Occipital lobe (tissue), 2 donors: Measurements from ENCODE around the gene ACSL1. TPM values are rescaled to one million over a fixed set of nuclear protein-coding genes. Genes with fewer than 3 reads are reported as not detected.

Experiments
- DNase-seq: peaks from one replicate; lab custom pipeline; 2025; lab: John Stamatoyannopoulos, UW
- total RNA-seq: library from RNA; depleted of rRNA; stranded (reverse); fragments of >200 nt; gene quantifications from one replicate; pipeline ENCODE4 v1.2.3, GENCODE V29; 2014

The ACSL1 gene
- total RNA-seq, 1 donor from 2014 or later, result 31.4 TPM

DNA sequence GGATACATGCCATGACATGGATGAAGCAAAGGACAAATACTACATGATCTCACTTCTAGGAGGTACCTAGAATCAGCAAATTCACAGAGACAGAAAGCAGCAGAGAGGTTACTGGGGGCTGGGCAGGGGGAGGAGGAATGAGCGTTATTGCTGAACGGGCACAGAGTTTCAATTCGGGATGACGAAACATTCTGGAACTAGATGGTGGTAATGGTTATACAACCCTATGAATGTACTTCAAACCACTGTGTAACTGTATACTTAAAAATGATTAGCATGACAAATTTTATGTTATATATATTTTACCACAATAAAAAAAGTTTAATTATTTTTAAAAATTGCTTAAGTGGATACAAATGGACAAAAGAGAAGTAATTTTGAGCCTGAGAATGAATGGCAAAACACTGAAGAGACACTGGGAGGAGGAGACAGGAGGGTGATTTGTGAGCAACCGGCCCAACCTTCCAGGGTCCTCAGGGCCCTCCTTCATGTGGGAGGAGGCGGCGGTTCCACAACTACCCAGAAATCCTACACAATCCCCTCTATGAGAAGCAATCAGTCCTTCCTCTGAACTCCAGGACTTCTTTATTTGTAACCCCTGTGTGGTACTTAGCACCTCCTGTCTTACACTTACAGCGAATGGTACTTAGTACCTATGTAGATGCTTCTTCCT, 14.1 kb downstream of the ACSL1 start:
- DNase-seq, result no peak

DNA sequence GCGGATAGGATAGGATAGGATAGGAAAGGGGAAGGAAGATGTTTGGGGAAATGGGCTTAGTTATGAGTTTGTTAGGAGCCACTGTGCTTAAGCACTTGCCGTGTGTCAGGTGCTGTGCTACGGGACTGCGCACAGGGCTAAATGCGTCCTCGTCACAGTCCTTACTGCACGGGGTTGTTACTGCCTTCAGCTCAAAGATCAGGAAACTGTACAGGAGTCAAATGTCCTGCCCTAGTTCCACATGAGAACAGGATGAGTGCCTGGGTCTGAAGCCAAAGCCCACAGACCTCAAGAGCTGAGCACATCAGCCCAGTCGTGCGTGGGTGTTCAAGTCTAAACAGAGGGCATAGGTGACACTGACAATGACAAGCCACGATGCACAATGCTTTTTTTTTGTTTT, 15.0 kb downstream of the ACSL1 start:
- DNase-seq, result no peak

DNA sequence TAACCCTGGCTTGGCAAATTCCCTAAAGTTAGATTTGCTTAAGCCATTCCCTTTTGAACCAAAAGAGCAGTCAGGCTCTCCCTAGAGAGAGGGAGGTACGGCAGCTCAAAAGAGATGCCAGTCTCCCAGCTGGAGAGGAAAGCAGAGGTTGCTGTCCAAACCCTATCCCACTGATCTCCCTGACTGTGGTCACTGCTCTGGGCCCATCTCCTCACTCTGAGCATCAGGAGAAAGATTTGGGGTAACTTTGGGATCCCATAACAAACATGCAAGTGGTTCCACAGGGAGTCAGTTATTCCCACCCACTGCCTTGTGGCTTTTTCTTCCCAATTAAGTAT, 17.1 kb downstream of the ACSL1 start:
- no peak for DNase-seq

DNA sequence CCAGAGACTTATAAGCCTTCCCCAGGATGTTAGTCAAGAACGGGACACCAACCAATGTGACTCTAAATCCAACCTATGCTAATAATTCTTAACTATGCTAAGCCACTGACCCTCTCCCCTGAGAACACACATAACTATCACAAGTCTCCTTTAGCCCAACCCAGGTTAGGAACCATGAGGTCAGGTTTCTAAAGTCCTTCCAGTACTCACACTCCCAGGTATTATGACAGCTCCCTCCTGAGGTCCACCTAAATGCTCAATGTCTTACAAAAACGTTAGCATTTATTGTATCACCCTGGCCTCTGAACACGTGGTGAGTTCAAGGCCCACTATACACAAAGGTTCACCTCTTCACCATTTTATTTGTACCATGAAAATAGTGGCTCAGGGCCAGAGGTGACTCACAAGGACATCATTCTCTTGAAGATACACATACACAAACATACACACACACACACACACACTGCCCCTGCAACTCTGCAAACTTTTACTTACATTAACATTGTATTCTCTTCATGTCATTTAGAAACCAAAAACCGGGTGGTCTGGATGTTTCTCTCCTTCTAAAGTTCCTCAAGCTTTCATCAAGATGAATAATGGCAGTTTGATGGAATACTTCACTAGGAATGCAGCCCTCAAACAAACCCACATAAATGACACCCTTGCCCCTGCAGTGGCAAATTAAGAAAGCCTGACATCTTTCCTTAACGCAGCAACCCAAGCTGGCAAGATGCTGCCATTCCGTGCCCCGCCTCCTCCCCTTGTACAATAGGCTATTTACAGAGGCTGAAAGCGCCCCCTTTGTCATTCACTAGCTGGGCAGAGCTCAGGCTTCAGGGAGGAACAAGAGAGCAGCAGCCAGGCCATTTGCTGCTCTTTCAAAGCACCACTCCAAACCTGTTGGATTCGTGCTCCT, 17.7 kb downstream of the ACSL1 start:
- DNase-seq, result peak; percentile 63

DNA sequence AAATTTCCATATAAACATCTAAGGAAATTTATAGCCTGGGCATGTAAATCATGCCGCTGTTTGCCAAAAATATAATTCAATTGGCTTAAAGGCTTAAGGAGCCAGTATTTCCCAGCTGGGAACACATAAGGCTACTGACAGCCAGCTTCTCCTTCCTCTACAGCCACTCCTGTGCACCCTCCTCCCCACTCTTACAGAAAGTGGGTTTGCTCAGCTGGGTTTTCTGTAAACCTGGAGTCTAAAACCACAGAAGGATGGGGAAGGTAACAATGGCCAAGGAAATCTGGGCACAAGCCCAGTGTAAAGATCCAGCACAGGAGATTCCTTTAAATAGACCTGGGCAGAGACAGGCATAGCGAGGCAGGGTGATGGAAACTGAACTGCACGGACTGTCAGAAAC, 18.5 kb downstream of the ACSL1 start:
- no peak for DNase-seq

DNA sequence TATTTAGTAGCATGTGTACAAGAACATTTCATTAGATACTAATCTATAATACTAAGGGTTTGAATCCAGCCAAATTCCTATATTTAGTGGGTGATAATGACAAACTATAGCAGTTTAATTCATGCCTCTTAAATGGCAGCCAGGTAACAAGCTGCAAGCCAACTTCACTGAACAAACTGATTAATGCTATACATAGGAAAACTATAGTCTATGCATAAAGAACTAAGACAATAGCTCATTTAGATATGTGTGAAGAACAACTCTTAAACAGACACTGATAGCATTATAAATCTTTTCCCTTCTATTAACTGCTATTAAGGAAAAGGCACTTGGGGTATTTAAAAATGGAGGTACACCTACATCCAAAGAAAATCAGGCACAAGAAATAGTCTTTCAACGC, 19.1 kb downstream of the ACSL1 start:
- no peak for DNase-seq

DNA sequence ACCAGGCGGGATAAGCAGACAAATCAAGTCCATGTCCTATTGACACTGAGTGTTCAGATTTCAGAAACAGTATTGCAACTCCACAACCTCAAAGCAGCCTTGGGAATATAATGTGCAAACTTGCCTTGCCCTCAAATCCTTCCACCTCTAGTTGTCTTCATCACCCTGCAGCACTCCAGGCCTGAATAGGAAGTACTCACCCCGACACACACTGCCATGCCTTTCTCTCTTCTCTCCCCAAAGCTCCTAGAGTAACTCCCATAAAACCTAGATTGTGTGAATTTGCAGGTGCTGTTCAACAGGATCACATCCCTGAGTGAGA, 19.6 kb downstream of the ACSL1 start:
- DNase-seq, result no peak

DNA sequence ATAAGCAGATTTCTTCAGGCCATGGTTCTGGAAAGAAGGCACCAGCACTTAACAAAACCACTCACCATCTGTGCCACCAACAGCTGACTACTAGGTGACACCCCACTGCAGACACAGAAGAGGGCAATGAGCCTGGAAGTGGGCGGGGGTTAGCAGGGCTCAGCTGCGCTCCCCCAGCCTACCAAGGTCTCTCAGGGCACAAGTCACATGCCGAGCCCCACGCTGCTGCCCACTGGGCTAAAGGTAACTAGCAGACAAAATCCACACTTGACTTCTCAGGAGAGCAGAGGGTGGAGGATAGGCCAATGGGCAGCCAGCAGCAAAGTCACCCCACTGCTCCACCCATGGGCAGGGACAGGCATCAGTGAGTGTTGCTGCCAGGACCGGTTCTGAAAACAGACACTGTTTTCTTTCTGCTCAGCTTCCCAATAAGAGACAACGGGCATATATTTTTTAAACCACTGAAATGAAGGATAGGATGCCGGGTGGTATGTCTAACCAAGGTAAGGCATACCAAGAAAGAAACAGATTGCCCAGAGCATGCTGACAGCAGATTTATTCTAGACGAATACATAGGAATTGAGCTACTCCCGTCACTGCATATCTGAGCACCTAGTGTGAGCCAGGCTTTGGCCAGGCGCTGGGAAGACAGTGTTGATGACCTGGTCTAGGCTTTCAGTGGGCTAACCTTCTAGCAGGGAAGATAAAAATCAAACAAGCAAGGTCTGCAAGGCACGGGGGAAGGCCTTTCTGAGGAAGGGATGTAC, 20.1 kb downstream of the ACSL1 start:
- DNase-seq, result peak; percentile 45

DNA sequence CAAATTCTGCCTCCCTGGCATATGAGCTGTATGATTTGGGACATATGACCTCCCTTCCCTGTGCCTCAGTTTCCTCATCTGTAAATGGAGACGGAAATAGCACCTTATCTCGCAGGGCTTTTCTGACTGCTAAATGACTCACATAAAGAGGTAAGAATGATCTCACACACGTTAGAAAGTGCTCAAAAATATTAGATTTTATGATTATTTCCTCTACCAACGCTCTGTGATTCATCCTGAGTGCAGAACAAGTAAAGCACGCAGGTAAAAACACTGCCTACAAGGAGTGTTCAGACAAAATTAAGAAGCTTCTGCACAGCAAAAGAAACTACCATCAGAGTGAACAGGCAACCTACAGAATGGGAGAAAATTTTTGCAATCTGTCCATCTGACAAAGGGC, 21.1 kb downstream of the ACSL1 start:
- no peak for DNase-seq

DNA sequence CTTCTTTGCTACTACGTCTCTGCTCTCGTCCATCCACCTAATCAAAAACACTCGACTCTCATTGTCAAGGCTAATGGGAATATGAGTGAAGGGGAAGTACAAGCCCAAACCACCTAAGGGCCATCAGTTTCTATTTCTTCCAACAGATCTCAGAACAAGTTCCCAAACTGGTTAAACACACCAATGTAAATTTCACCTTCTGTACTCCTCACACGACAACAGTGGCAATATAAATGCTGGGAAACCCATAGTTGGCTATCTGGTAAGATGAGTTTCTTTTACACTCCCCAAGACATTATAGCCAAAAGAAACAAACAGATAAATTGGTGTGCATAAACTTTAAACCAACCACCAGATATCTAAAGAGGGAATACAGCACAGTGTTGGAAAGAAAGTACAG, 21.9 kb downstream of the ACSL1 start:
- no peak for DNase-seq

DNA sequence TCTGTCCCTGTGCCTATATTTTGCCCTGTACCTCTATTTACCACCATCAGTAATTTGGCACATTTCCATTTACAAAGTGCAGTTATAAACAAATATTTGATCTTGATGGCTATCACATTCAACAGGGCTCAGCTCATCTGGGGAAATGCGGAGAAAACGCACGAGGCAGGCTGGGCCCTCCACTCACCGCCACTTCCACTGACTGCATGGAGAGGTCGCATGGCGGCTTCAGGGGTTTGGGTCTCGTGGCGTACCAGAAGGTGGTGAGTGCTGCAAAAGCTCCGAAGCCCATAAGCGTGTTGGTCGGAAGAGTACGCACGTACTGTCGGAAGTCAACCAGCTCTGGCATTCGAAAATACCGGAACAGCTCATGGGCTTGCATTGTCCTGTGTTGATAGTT, 22.6 kb downstream of the ACSL1 start:
- DNase-seq, result no peak

DNA sequence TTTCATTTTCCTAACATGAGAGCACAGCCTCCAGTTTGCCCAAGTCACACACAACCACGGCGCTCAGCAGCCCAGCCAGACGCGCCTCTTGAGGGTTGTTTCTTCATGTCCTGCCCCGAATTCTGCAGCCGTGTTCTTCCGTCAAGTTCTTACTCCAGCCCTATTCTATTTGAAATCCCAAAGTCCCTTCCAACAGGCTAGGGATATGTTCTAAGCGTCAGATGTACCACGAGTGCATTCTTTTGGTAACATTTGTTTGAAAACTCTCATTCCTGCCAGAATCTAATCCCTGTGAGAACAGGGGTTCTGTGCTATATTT, 23.1 kb downstream of the ACSL1 start:
- no peak for DNase-seq

DNA sequence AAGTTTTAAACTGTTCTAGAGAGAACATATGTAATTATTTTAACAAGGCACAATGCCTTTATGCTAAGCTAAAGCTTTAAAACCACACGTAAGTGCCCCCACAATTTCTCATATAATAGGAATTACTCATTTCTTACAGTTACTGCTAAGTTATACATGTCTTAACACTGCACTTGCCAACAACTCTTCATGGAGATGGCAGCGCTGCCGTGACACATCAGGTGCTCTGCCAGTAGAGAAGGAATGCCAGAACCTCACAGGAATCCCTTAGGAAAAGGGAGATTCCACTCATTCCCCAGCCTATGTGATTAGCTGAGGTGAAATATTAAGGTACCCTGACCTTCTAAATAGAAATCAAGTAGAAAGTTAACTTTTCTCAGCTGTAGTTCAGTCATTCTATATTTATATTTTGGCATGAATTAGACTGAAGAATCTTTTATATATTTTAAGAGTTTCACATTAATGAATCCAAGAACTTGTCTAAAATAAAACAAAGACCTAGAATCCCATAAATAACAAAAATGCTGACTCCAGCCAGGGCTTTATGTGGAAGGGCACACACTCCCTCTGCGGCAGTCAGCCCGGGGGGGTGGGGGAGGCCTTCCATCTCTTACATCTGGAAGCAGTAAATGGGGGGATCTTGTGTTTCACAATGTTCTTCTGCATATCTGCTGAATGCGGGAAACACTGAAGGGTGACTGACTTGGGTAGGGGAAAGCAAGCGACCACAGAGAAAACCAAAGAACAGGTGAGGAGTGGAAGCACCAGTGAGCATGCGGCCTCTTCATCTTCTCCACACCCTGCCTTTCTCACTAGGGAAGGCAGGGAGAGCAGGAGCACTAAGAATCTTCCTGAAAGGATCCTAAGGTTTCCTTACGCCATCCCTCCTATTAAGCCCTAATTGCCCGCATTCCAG, 23.7 kb downstream of the ACSL1 start:
- no peak for DNase-seq

DNA sequence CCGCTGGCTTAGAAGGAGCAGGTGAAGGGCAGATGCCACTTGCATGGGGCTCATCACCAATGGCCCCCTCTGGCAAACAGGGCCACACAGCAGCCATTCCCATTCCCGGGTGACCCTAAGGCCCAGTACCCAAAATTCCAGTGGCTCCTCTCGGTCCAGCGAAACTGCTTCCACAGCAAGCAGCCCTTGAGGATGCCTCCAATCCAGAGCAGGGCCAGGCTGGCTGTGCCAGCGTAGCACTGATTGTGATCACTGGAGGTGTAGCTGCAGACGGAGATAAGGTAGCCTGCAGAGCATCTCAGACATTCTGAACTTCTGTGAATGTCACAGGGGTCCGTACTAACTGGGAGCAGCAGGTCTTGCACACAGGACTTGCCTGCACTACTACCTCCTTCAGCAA, 27.3 kb downstream of the ACSL1 start:
- DNase-seq, result no peak

DNA sequence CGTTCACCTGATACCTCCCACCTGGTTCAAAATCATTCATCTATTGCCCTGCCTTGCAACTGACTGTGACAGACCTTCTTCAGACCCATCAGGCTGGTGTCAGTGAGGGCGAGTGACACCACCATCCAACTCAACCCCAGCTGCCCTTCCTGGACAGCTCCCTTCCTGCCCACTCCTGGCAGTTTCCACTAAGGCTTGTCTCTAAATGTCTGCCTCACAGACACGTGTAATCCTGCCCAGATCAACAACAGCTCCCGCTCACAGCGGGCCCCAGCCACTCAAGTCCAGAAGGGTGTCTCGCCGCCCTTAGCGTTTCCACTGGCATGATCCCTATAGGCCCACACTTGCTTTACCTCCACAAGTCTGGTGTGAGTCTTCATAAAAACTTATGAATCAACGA, 28.9 kb downstream of the ACSL1 start:
- DNase-seq, result no peak

DNA sequence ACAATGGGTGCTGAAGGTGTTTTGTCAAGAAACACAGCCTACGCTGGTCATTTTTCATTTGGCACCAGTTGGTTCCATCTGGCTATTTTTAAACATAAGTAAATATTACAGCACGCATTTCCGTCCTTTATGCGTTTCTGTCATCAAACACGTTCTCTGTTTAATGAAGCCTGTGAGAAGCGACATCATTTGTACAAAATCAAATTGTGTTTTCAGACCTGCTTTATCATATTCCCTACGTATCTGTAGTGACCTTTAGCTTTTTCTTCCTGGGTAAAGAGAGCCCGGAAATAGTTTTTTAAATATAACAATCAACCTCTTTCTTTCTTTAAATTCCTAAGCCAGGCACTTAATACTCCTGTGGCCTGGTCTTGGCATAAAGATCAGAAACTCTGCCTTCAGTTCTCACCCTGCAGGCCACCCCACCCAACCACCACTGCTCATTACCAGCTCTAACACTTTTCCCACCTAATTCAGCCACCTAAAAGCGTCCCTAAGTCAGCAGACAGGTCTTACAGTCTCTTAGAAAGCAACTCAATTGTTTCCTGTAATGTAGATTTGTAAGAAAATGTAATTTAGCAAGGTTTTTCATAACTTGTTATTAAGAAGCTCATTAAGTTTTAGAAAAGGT, 30.4 kb downstream of the ACSL1 start:
- no peak for DNase-seq

DNA sequence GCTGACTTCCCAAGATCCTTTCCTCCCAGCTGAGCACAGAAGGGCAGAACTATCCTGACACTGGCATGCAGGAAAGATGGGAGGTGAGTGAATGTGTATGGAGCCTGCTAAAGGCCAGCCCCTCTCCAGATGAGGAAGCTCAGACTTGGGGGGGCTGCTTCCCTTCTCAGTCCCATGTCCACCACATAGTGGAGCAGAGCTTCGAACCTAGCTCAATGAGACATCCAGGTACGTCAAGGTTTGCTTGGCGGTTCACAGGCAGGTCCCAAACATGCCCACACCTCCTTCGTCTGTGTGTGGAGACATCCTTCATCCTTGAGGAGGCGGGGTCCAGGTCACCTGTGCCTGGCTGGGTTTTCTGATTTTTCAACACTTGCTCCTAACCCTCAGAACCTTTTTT, 31.3 kb downstream of the ACSL1 start:
- DNase-seq, result no peak

DNA sequence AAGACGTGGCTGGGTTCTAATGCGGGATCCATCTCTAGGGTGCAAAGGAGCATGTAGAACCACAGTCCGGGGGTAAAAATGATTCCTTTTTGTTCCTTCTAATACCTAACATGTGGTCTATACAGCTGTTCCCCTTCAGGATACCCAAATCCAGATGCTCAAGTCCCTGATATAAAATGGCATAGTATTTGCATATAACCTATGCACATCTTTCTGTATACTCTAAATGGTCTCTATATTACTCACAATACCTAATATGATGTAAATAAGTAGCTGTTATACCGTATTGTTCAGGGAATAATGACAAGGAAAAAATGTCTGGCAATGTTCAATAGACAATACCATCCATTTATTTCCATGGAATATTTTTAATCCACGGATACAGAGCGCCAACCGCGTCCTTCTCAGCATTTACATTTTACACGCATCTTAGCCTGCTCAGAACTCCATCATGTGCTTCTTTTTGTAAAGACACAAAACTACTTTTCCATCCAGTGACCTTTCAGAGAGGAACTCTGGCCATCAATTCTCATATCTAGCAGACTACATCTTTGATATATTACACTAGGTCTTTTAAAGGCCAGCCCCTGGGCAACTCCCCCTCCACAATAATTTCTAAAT, 31.9 kb downstream of the ACSL1 start:
- no peak for DNase-seq

DNA sequence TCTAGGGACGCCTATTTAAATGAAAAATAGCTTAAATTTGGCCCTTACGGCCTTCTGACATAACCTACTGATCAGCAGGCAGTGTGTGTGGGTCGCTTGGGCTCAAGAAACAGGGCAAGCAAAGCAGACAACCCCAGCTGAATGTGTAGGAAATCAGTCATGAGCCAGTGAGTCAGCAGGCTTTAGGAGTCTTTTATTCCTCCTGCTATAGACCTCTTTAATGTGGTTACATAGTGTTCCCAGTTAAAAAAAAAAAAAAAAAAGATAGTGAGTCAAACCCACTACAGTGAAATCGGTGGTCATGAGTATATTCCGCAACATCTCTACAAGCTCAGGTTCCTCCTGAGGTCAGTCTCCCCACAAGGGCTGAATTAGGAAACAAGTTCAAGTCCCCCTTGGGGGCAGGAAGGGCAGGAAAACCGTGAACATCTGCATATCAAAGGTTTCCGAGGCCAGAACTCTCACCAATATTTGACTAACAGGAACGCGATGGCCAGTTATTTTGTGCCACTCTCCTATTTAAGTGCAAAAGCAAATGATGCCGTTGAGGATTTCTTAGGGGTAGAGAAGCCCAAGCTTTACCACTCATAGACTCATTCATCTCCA, 32.7 kb downstream of the ACSL1 start:
- no peak for DNase-seq

DNA sequence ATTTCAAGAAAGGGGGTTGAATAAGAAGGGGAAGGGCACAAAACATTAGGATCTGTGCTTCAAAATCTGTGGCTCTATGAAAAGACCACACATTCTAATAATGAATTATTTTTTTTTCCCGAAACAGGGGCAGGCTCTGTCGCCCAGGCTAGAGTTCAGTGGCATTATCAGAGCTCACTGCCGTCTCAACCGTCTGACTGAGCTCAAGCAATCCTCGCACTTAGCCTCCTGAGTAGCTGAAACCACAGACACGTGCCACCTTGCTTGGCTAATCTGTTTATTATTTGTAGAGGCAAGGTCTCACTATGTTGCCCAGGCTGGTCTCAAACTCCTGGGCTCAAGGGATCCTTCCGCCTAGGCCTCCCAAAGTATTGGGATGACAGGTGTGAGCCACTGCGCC, 33.4 kb downstream of the ACSL1 start:
- no peak for DNase-seq
